ENCODE results near the gene RBM23. TPM values are rescaled to one million over a fixed set of nuclear protein-coding genes. Genes with fewer than 3 reads are reported as not detected.

Gene RBM23
- total and polyA plus RNA-seq, 2 of the 8 experiments (the other 6 are each of a cell fraction or from before 2014, with no cell fraction given): 41.2 to 43.3 TPM

DNA sequence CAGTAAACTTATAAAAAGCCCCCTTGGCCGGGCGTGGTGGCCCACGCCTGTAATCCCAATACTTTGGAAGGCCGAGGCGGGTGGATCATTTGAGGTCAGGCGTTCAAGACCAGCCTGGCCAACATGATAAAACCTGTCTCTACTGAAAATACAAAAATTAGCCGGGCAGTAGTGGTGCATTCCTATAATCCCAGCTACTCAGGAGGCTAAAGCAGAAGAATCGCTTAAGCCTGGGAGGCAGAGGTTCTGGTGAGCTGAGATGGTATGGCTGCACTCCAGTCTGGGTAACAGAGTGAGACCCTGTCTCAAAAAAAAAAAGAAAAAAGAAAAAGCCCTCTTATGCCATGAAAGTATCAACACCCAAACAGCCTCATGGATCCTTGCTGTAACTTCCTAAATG lies 6.6 kb upstream of the RBM23 start (continued):
- TF ChIP-seq, protein P1, sequence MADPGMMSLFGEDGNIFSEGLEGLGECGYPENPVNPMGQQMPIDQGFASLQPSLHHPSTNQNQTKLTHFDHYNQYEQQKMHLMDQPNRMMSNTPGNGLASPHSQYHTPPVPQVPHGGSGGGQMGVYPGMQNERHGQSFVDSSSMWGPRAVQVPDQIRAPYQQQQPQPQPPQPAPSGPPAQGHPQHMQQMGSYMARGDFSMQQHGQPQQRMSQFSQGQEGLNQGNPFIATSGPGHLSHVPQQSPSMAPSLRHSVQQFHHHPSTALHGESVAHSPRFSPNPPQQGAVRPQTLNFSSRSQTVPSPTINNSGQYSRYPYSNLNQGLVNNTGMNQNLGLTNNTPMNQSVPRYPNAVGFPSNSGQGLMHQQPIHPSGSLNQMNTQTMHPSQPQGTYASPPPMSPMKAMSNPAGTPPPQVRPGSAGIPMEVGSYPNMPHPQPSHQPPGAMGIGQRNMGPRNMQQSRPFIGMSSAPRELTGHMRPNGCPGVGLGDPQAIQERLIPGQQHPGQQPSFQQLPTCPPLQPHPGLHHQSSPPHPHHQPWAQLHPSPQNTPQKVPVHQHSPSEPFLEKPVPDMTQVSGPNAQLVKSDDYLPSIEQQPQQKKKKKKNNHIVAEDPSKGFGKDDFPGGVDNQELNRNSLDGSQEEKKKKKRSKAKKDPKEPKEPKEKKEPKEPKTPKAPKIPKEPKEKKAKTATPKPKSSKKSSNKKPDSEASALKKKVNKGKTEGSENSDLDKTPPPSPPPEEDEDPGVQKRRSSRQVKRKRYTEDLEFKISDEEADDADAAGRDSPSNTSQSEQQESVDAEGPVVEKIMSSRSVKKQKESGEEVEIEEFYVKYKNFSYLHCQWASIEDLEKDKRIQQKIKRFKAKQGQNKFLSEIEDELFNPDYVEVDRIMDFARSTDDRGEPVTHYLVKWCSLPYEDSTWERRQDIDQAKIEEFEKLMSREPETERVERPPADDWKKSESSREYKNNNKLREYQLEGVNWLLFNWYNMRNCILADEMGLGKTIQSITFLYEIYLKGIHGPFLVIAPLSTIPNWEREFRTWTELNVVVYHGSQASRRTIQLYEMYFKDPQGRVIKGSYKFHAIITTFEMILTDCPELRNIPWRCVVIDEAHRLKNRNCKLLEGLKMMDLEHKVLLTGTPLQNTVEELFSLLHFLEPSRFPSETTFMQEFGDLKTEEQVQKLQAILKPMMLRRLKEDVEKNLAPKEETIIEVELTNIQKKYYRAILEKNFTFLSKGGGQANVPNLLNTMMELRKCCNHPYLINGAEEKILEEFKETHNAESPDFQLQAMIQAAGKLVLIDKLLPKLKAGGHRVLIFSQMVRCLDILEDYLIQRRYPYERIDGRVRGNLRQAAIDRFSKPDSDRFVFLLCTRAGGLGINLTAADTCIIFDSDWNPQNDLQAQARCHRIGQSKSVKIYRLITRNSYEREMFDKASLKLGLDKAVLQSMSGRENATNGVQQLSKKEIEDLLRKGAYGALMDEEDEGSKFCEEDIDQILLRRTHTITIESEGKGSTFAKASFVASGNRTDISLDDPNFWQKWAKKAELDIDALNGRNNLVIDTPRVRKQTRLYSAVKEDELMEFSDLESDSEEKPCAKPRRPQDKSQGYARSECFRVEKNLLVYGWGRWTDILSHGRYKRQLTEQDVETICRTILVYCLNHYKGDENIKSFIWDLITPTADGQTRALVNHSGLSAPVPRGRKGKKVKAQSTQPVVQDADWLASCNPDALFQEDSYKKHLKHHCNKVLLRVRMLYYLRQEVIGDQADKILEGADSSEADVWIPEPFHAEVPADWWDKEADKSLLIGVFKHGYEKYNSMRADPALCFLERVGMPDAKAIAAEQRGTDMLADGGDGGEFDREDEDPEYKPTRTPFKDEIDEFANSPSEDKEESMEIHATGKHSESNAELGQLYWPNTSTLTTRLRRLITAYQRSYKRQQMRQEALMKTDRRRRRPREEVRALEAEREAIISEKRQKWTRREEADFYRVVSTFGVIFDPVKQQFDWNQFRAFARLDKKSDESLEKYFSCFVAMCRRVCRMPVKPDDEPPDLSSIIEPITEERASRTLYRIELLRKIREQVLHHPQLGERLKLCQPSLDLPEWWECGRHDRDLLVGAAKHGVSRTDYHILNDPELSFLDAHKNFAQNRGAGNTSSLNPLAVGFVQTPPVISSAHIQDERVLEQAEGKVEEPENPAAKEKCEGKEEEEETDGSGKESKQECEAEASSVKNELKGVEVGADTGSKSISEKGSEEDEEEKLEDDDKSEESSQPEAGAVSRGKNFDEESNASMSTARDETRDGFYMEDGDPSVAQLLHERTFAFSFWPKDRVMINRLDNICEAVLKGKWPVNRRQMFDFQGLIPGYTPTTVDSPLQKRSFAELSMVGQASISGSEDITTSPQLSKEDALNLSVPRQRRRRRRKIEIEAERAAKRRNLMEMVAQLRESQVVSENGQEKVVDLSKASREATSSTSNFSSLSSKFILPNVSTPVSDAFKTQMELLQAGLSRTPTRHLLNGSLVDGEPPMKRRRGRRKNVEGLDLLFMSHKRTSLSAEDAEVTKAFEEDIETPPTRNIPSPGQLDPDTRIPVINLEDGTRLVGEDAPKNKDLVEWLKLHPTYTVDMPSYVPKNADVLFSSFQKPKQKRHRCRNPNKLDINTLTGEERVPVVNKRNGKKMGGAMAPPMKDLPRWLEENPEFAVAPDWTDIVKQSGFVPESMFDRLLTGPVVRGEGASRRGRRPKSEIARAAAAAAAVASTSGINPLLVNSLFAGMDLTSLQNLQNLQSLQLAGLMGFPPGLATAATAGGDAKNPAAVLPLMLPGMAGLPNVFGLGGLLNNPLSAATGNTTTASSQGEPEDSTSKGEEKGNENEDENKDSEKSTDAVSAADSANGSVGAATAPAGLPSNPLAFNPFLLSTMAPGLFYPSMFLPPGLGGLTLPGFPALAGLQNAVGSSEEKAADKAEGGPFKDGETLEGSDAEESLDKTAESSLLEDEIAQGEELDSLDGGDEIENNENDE (IDR thresholded peaks at IDR 0.05; ENCODE audit: insufficient replicate concordance, low read length): no peak
- TF ChIP-seq FOSL1 (IDR thresholded peaks at IDR 0.05; ENCODE audit: insufficient read depth, low read depth, low read length): no peak
- no peak for TF ChIP-seq SAP30 (IDR thresholded peaks at IDR 0.05; ENCODE audit: insufficient read depth, insufficient replicate concordance, low read length)
- TF ChIP-seq CEBPB (IDR thresholded peaks at IDR 0.05; ENCODE audit: low read depth, low read length): no peak
- TF ChIP-seq KDM4A (IDR thresholded peaks at IDR 0.05; ENCODE audit: low read depth, low read length, severe bottlenecking): no peak
- TF ChIP-seq SUZ12 (IDR thresholded peaks at IDR 0.05; ENCODE audit: low read length): no peak
- TF ChIP-seq SP2 (IDR thresholded peaks at IDR 0.05; ENCODE audit: low read length): no peak
- TF ChIP-seq TAF7 (optimal IDR thresholded peaks at IDR 0.05; ENCODE audit: borderline replicate concordance, low read depth, low read length): no peak
- TF ChIP-seq, protein P2, sequence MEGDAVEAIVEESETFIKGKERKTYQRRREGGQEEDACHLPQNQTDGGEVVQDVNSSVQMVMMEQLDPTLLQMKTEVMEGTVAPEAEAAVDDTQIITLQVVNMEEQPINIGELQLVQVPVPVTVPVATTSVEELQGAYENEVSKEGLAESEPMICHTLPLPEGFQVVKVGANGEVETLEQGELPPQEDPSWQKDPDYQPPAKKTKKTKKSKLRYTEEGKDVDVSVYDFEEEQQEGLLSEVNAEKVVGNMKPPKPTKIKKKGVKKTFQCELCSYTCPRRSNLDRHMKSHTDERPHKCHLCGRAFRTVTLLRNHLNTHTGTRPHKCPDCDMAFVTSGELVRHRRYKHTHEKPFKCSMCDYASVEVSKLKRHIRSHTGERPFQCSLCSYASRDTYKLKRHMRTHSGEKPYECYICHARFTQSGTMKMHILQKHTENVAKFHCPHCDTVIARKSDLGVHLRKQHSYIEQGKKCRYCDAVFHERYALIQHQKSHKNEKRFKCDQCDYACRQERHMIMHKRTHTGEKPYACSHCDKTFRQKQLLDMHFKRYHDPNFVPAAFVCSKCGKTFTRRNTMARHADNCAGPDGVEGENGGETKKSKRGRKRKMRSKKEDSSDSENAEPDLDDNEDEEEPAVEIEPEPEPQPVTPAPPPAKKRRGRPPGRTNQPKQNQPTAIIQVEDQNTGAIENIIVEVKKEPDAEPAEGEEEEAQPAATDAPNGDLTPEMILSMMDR (IDR thresholded peaks at IDR 0.05; ENCODE audit: control extremely low read depth in 1 of 3, insufficient read depth in 1 of 3, low read depth in 1 of 3, low read length in 3 of 3): no peak
